Measurements from ENCODE around the gene FAM181B.

DNA sequence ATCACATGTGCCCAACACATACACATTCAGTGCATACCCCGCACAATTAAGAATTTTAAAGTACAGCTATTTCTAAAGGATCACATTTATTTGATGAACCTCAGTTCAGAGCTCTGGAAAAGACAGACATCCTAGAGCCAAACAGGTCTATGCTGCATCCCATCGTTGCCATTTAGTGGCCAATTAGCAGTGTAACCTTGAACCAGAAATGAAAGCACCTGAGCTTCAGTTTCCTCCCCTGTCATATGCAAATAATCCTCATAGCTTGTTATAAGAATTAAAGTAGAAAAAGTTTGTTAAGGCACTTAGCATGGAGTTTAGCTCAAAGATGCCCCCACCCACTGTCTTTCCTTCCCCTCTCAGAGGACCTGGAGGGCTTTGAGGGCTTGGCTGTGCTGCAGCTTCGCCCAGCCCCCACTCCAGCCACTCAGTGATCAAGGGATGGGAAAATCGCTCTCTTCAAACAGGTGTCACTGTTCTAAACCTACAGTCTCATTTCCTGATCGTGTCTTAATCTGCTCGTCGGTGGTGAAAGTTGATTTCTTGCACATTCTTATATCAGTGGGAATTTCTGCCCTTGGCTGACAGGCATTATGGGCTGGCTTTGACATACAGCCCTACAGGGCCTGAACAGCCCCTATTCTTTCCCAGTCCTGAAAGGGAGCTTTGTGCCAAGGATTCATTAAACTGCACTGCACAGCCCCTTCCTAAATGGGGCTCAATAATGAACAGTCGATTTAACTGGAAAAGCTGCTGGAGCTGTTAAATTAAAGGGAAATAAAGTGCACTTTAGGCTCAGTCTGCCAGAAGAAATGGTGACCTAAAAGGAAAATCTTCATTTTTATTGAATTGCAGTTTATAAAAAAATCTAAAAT lies 23.3 kb upstream of the FAM181B start:
- TF ChIP-seq, protein P1, sequence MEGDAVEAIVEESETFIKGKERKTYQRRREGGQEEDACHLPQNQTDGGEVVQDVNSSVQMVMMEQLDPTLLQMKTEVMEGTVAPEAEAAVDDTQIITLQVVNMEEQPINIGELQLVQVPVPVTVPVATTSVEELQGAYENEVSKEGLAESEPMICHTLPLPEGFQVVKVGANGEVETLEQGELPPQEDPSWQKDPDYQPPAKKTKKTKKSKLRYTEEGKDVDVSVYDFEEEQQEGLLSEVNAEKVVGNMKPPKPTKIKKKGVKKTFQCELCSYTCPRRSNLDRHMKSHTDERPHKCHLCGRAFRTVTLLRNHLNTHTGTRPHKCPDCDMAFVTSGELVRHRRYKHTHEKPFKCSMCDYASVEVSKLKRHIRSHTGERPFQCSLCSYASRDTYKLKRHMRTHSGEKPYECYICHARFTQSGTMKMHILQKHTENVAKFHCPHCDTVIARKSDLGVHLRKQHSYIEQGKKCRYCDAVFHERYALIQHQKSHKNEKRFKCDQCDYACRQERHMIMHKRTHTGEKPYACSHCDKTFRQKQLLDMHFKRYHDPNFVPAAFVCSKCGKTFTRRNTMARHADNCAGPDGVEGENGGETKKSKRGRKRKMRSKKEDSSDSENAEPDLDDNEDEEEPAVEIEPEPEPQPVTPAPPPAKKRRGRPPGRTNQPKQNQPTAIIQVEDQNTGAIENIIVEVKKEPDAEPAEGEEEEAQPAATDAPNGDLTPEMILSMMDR (IDR thresholded peaks at IDR 0.05): no peak
- TF ChIP-seq POLR2A (IDR thresholded peaks at IDR 0.05): no peak

Data from lower leg skin (tissue), 3 donors.